Mucosa of stomach (tissue), 1 donor: ENCODE measurements around the gene FOXK1.
"Not testable (repeated sequence)": the region's sequence is repeated elsewhere in the genome, so short reads cannot be mapped to it uniquely, and the experiment has no call there.

Source experiments
- H3K27me3 ChIP-seq: one replicate; pipeline ENCODE4 v1.7.0; 2013; ENCODE audit warnings: mild to moderate bottlenecking, low read length; ENCODE audit not compliant: control insufficient read depth, insufficient read depth
- H3K36me3 ChIP-seq: one replicate; pipeline ENCODE4 v1.7.0; 2013; ENCODE audit warnings: low read length; ENCODE audit not compliant: control insufficient read depth, insufficient read depth
- H3K4me1 ChIP-seq: one replicate; pipeline ENCODE4 v1.7.0; 2013; ENCODE audit warnings: mild to moderate bottlenecking, low read length; ENCODE audit not compliant: control insufficient read depth, insufficient read depth
- H3K4me3 ChIP-seq: one replicate; pipeline ENCODE4 v1.7.0; 2013; ENCODE audit warnings: low read length
- H3K9ac ChIP-seq: one replicate; pipeline ENCODE4 v1.7.0; 2013; ENCODE audit warnings: mild to moderate bottlenecking, low read length, moderate library complexity
- H3K9me3 ChIP-seq: one replicate; pipeline ENCODE4 v1.7.0; 2013; ENCODE audit warnings: mild to moderate bottlenecking, low read length, moderate library complexity; ENCODE audit not compliant: control insufficient read depth
- donor health status: Pancreatic carcinoma.

Gene FOXK1

GRCh38 chr7:4790078-4790465 lies 108.0 kb downstream of the FOXK1 start:
- Histone ChIP-seq H3K36me3 (no peaks in the 10 kb centered on the region), H3K4me3 (no peak overlapping the region), H3K9ac (no peak overlapping the region), H3K4me1 (peaks cover 5% of the 10 kb centered on the region), H3K9me3 (no peaks in the 10 kb centered on the region), H3K27me3 (no peaks in the 10 kb centered on the region)

- Histone ChIP-seq H3K9me3 (no peaks in the 10 kb centered on the region), H3K4me3 (no peak overlapping the region), H3K4me1 (peaks cover 5% of the 10 kb centered on the region), H3K36me3 (no peaks in the 10 kb centered on the region), H3K27me3 (no peaks in the 10 kb centered on the region), H3K9ac (no peak overlapping the region)
Measured at GRCh38 chr7:4790516-4790991, 108.5 kb downstream of the FOXK1 start.

DNA sequence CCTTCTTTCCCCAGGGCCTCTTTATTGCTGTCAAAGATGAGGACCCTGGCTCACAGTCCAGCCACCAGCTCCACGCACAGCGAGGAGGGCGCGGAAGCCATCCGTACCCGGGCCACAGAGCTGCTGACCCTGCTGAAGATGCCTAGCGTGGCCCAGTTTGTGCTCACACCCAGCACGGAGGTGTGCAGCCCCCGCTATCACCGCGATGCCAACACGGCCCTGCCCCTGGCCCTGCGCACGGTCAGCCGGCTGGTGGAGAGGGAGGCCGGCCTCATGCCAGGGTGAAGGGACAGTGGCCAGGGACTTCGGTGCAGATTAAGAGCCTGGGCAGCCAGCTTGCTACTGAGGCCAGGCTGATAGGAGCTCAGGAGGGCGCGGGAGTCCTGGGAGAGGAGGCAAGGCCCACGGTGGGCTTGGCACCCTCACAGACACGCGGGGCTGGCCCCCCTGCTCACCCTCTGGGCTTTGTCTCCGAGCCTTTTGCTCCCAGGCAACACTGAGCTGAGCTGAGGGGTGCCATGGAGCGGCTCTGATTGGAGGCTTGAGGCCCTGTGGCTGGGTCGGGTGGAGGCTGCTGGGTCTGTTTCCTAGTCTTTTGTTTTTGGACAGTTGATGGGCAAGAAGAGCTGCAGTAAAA lies 109.1 kb downstream of the FOXK1 start:
- no peaks in the 10 kb centered on the region for H3K36me3 ChIP-seq

GRCh38 chr7:4791738-4792536 lies 109.8 kb downstream of the FOXK1 start:
- H3K4me1 ChIP-seq: peaks cover 5% of the 10 kb centered on the region
- H3K4me3 ChIP-seq: no peak overlapping the region
- H3K27me3 ChIP-seq: no peaks in the 10 kb centered on the region
- H3K9me3 ChIP-seq: no peaks in the 10 kb centered on the region
- no peaks in the 10 kb centered on the region for H3K36me3 ChIP-seq
- H3K9ac ChIP-seq: no peak overlapping the region

More for the DNA sequence above, 109.1 kb downstream of the FOXK1 start:
- Histone ChIP-seq H3K9ac (no peak overlapping the region), H3K4me1 (peaks cover 5% of the 10 kb centered on the region), H3K27me3 (no peaks in the 10 kb centered on the region), H3K9me3 (no peaks in the 10 kb centered on the region), H3K4me3 (no peak overlapping the region)

- no peak overlapping the region for H3K4me3 ChIP-seq
- no peak overlapping the region for H3K9ac ChIP-seq
- peaks cover 5% of the 10 kb centered on the region for H3K4me1 ChIP-seq
- H3K36me3 ChIP-seq: no peaks in the 10 kb centered on the region
- H3K27me3 ChIP-seq: no peaks in the 10 kb centered on the region
- no peaks in the 10 kb centered on the region for H3K9me3 ChIP-seq
Measured at GRCh38 chr7:4792537-4793126, 110.5 kb downstream of the FOXK1 start.

DNA sequence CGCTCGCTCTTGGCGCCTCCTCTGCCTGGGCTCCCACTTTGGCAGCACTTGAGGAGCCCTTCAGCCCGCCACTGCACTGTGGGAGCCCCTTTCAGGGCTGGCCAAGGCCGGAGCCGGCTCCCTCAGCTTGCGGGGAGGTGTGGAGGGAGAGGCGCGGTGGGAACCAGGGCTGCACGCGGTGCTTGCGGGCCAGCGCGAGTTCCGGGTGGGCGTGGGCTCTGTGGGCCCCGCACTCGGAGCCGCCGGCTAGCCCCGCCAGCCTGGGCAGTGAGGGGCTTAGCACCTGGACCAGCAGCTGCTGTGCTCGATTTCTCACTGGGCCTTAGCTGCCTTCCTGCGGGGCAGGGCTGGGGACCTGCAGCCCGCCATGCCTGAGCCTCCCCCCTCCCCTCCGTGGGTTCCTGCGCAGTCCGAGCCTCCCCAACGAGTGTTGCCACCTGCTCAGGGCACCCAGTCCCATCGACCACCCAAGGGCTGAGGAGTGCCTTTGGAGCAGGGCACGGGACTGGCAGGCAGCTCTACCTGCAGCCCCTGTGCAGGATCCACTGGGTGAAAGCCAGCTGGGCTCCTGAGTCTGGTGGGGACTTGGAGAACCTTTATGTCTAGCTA lies 111.4 kb downstream of the FOXK1 start:
- H3K4me1 ChIP-seq, H3K9me3 ChIP-seq, H3K27me3 ChIP-seq, H3K36me3 ChIP-seq, H3K4me3 ChIP-seq, H3K9ac ChIP-seq: not testable (repeated sequence)

DNA sequence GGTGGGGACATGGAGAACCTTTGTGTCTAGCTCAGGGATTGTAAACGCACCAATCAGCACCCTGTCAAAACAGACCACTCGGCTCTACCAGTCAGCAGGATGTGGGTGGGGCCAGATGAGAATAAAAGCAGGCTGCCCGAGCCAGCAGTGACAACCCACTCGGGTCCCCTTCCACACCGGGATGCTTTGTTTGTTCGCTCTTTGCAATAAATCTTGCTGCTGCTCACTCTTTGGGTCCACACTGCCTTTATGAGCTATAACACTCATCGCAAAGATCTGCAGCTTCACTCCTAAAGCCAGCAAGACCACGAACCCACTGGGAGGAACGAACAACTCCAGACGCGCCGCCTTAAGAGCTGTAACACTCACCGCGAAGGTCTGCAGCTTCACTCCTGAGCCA lies 112.1 kb downstream of the FOXK1 start:
- H3K9ac ChIP-seq, H3K36me3 ChIP-seq, H3K4me1 ChIP-seq, H3K27me3 ChIP-seq, H3K9me3 ChIP-seq, H3K4me3 ChIP-seq: not testable (repeated sequence)

DNA sequence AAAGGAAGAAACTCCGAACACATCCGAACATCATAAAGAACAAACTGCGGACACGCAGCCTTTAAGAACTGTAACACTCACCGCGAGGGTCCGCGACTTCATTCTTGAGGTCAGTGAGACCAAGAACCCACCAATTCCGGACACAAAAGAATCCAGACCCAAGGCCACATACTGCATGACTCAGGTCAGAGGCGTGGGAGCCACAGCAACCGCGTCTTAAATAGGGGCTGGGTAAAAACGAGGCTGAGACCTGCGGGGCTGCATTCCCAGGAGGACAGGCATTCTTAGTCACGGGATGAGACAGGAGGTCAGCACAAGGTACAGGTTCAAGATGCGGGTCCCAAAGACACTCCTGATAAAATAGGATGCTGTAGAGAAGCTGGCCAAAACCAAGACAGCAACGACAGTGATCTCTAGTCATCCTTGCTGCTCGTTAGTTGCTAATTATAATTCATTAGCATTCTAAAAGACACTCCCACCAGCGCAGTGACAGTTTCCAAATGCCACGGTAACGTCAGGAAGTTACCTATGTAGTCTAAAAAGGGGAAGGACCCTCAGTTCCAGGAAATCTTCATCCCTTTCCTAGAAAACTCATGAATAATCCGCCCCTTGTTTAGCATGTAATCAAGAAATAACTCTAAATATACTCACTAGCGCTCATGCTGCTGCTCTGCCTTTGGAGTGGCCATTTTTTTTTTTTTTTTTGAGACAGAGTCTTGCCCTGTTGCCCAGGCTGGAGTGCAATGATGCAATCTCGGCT lies 112.7 kb downstream of the FOXK1 start:
- peaks cover 5% of the 10 kb centered on the region for H3K4me1 ChIP-seq
- no peak overlapping the region for H3K4me3 ChIP-seq
- no peaks in the 10 kb centered on the region for H3K36me3 ChIP-seq
- H3K27me3 ChIP-seq: no peaks in the 10 kb centered on the region
- H3K9ac ChIP-seq: no peak overlapping the region
- no peaks in the 10 kb centered on the region for H3K9me3 ChIP-seq

- Histone ChIP-seq H3K36me3 (no peaks in the 10 kb centered on the region), H3K4me1 (peaks cover 5% of the 10 kb centered on the region), H3K9ac (no peak overlapping the region), H3K27me3 (no peaks in the 10 kb centered on the region), H3K4me3 (no peak overlapping the region), H3K9me3 (no peaks in the 10 kb centered on the region)
Measured at GRCh38 chr7:4796453-4796852, 114.4 kb downstream of the FOXK1 start.

- H3K9ac ChIP-seq: no peak overlapping the region
Measured at GRCh38 chr7:4797858-4798705, 116.0 kb downstream of the FOXK1 start.

DNA sequence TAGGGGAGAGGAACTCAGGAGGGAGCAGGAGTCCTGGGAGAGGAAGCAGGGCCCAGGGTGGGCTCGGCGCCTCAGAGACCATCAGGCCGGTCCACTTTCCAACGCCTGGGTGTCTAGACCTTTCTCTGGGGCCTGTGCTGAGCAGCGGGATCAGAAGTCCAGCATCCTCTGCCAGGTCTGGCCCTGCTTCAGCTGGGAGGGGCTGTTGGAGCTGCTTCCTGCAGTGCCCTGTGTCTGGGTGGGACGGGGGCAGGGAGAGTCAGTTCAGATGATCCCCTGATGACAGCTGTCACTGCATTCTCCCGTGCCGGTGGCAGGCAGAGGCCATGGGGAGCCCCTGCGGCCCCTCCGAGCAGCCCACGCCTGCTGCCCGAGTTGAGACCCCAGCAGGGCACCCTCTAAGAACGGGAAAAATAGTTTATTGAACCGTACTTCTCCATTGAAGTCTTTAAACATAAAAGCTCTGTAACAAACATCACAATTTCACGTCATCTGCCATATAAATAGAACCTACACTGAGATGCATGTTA lies 116.7 kb downstream of the FOXK1 start:
- Histone ChIP-seq H3K27me3 (no peaks in the 10 kb centered on the region), H3K36me3 (no peaks in the 10 kb centered on the region), H3K9ac (no peak overlapping the region), H3K9me3 (no peaks in the 10 kb centered on the region), H3K4me1 (no peaks in the 10 kb centered on the region), H3K4me3 (no peak overlapping the region)

More at GRCh38 chr7:4797858-4798705, 116.0 kb downstream of the FOXK1 start:
- Histone ChIP-seq H3K9me3 (no peaks in the 10 kb centered on the region), H3K4me3 (no peak overlapping the region), H3K36me3 (no peaks in the 10 kb centered on the region), H3K27me3 (no peaks in the 10 kb centered on the region), H3K4me1 (no peaks in the 10 kb centered on the region)
